HG03469 (cell line): ENCODE results near the gene AMBP.

Source experiments
- ATAC-seq: cut with Tn5 transposase; IDR thresholded peaks from one replicate; pipeline ENCODE4 v1.9.1; 2021; ENCODE audit warnings: mild to moderate bottlenecking, moderate library complexity, moderate number of reproducible peaks; ENCODE audit not compliant: unreplicated experiment

The AMBP gene

GRCh38 chr9:114076237-114077161 is 1.6 kb downstream of the AMBP start:
- no peak for ATAC-seq

- no peak for ATAC-seq
Observed at GRCh38 chr9:114075602-114076001, 2.5 kb downstream of the AMBP start.

- no peak for ATAC-seq
Observed at GRCh38 chr9:114072184-114073140, 5.6 kb downstream of the AMBP start.

- no peak for ATAC-seq
Observed at GRCh38 chr9:114071197-114071795, 6.8 kb downstream of the AMBP start.

GRCh38 chr9:114070188-114071103 is 7.7 kb downstream of the AMBP start:
- ATAC-seq, result no peak

GRCh38 chr9:114069476-114070187 is 8.5 kb downstream of the AMBP start:
- no peak for ATAC-seq

GRCh38 chr9:114065304-114065703 is 12.8 kb downstream of the AMBP start:
- no peak for ATAC-seq

- ATAC-seq, result no peak
Observed at GRCh38 chr9:114061830-114062474, 16.1 kb downstream of the AMBP start.

- ATAC-seq, result no peak
Observed at GRCh38 chr9:114061292-114061691, 16.8 kb downstream of the AMBP start.

- ATAC-seq, result no peak
Observed at GRCh38 chr9:114060711-114061110, 17.4 kb downstream of the AMBP start.

GRCh38 chr9:114060070-114060469 is 18.0 kb downstream of the AMBP start:
- no peak for ATAC-seq

GRCh38 chr9:114059047-114059803 is 18.9 kb downstream of the AMBP start:
- no peak for ATAC-seq

GRCh38 chr9:114058688-114059046 is 19.4 kb downstream of the AMBP start:
- ATAC-seq, result no peak

- ATAC-seq, result no peak
Observed at GRCh38 chr9:114057161-114057885, 20.8 kb downstream of the AMBP start.

- ATAC-seq, result no peak
Observed at GRCh38 chr9:114056527-114056926, 21.6 kb downstream of the AMBP start.

- no peak for ATAC-seq
Observed at GRCh38 chr9:114055894-114056293, 22.2 kb downstream of the AMBP start.

GRCh38 chr9:114055061-114055460 is 23.0 kb downstream of the AMBP start:
- no peak for ATAC-seq
